Measurements from ENCODE around the gene PIK3R5.
"Not testable (repeated sequence)": the region's sequence is repeated elsewhere in the genome, so short reads cannot be mapped to it uniquely, and the experiment has no call there.

PIK3R5 gene

DNA sequence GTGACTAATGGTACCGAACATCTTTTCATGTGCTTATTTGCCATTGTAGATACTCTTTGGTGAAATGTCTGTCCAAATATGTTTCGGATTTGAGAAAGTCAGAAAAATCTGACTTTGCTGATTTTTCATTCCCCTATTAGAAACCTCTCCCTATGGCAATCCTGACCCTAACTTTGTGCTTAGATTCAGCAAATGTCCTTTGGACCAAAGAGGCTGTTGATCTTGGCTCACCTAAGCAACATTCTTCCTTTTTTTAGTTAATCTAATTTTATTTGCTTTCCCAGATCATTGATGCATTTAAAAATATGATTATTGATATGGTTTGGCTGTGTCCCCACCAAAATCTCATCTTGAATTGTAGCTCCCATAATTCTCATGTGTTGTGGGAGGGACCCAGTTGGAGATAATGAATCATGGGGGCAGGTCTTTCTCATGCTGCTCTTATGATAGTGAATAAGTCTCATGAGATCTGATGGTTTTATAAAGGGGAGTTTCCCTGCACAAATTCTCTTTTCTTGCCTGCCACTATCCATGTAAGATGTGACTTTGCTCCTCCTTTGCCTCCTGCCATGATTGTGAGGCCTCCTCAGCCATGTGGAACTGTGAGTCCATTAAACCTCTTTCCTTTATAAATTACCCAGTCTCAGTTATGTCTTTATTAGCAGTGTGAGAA is 22.9 kb upstream of the PIK3R5 start:
- DNase-seq (ENCODE audit: low read depth in 2 of 2, low spot score in 1 of 2): not testable (repeated sequence)

DNA sequence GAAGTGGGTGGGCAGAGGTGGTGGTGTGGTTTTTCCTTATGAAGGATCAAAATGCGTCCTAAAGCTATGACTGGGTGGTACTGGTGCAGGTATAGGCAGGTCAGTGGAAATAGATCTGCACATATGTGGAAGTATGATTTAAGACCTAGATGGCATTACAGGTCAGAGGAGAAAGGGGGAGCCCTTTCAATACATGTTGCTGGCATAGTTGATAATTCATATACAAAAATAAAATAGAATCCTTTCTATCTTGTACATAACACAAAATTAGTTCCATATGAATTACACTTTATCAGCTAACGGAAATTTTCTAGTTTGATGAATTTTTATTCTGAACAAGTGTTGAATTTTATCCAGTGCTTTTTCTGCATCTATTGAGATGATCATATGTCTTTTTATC is 20.8 kb upstream of the PIK3R5 start:
- DNase-seq (ENCODE audit: low read depth in 2 of 2, low spot score in 1 of 2): no peak

DNA sequence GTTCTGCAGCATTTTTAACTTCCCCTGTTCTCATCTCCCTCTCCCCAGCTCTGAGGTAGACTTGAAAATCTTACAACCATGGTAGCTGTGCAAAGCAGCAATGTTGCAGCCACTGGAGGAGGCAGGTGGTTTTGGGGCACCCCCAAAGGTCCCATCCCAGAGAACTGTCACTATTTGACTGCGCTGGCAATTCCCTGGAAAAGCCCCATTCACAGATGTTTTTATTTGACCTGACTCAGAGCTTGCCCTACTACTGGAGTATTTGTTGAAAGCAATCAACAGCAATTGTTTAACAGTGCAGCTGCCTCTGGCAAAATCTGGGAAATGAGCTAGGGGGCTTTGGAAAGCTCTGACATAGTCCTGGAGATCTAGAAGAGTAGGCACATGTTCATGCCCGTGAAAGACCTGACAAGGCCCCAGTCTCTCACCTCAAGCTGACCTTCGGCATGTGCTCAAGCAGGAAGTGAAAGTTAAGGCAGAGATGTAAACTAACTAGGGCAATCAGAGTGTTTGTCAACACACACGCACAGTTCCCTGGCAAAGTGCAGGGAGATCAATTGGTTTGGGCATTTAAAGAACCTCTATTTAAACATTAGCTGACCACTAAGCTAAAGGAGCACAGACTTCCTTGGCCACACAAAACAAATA is 19.7 kb upstream of the PIK3R5 start:
- DNase-seq (ENCODE audit: low read depth in 2 of 2, low spot score in 1 of 2): no peak

DNA sequence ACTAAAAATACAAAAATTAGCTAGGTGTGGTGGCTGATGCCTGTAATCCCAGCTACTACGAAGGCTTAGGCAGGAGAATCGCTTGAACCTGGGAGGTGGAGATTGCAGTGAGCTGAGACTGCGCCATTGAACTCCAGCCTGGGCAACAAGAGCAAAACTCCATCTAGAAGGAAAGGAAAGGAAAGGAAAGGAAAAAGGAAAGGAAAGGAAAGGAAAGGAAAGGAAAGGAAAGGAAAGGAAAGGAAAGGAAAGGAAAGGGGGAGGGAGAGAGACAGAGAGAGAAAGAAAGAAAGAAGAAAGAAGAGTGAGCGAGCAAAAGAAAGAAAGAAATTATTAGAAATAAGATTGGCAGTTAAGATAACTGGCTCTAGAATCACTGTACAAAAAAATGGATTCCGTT is 18.7 kb upstream of the PIK3R5 start:
- not testable (repeated sequence) for DNase-seq (ENCODE audit: low read depth in 2 of 2, low spot score in 1 of 2)

- no peak for DNase-seq (ENCODE audit: low read depth in 2 of 2, low spot score in 1 of 2)
Observed at GRCh38 chr17:8981443-8981842, 15.9 kb upstream of the PIK3R5 start.

DNA sequence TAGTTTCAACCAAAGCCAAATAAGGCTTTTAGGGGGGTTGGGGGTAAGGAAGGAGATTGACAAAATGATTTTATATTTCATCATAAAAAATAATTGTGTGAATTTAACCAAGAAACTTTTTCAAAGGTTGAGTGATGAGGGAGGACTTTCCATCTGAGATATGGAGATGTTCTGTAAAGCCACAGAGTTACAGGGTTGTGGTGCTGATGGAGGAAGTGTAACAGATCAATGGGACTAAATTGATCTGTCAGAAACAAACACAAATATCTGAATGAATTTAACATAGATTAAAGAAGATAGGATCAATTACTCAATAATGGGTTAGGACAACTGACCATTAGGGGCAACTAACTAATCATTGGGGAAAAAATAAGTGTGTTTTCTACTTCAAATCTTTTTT is 14.2 kb upstream of the PIK3R5 start:
- DNase-seq (ENCODE audit: low read depth in 2 of 2, low spot score in 1 of 2): no peak

DNA sequence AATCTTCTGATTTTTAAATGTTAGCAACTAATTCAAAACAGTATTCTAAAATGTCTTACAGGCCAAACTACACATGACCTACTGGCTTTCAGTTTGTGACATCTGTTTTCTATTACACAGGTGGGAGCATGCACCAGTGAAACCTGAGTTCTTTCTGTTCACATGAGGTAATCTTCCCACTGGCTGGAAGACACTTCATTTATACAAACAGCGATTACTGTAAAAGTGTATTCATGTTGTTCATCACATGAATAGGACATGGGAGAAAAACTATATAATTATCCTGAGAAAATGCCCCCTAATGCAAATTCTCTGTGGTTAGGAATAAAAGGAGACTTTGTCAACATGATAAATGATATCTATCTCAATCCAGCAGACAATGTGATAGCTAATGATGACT is 11.1 kb upstream of the PIK3R5 start:
- no peak for DNase-seq (ENCODE audit: low read depth in 2 of 2, low spot score in 1 of 2)

DNA sequence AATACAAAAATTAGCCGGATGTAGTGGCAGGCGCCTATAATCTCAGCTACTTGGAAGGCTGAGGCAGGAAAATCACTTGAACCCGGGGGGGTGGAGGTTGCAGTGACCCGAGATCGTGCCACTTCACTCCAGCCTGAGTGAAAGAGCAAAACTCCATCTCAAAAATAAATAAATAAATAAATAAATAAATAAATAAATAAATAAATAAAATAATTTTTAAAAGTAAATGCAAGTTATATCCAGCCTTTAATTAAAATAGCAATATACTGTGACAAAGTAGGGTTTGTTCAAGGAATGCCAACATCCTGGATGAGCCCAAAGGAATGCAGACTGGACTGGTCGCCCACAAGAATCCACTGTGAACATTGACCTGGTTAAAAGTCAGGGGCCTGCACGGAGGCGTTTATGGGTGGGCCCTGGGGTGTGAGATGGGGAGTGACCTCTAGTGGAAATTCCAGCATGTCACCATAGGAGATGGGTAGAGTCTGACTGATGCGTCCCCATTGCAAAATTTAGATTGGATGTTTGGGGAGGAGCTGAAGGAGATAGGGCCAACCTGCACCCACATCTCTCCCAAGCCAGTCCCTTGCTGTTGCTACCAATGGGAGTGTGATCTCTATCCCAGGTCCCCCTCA is 9.7 kb upstream of the PIK3R5 start:
- no peak for DNase-seq (ENCODE audit: low read depth in 2 of 2, low spot score in 1 of 2)

- DNase-seq (ENCODE audit: low read depth in 2 of 2, low spot score in 1 of 2): no peak
Observed at GRCh38 chr17:8969901-8970300, 4.4 kb upstream of the PIK3R5 start.

DNA sequence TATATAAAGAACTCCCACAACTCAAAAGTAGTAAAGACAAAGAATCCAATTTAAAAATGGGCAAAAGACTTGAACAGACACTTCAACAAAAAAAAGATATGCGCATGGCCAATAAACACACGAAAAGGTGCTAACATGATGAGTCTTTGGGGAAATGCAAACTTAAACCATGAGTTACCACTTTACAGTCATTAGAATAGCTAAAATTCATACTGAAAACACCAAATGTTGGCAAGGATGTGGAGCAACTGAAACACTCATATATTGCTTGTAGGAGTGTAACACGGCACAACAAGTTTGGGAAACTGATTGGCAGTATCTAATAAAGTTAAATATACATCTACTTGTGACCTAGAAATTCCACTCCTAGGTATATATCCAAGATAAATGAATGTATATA is 3.0 kb upstream of the PIK3R5 start:
- no peak for DNase-seq (ENCODE audit: low read depth in 2 of 2, low spot score in 1 of 2)

- no peak for DNase-seq (ENCODE audit: low read depth in 2 of 2, low spot score in 1 of 2)
Observed at GRCh38 chr17:8967861-8968260, 2.4 kb upstream of the PIK3R5 start.

GRCh38 chr17:8966926-8967325 is 1.4 kb upstream of the PIK3R5 start:
- DNase-seq (ENCODE audit: low read depth in 2 of 2, low spot score in 1 of 2): no peak

GRCh38 chr17:8964801-8965393 is 610 bp downstream of the PIK3R5 start:
- DNase-seq (ENCODE audit: low read depth in 2 of 2, low spot score in 1 of 2): no peak

GRCh38 chr17:8963647-8964258 is 1.8 kb downstream of the PIK3R5 start:
- no peak for DNase-seq (ENCODE audit: low read depth in 2 of 2, low spot score in 1 of 2)

DNA sequence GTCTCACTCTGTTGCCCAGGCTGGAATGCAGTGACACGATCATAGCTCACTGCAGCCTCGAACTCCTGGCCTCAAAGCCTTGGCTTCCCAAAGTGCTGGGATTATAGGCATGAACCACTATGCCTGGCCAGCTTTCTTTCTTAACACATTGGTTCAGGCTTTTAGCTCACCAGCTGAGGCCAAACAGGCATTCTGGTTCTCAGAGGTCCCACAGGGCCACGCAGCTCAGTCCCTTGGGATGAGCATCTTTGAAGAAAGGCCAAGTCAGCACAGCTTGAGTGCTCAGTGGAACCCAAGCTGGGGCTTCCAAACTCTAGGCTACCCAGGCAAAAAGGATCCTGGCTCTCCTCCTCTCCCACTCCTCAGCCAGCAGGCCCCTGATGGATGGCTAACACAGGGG is 2.5 kb downstream of the PIK3R5 start:
- no peak for DNase-seq (ENCODE audit: low read depth in 2 of 2, low spot score in 1 of 2)

- DNase-seq (ENCODE audit: low read depth in 2 of 2, low spot score in 1 of 2): no peak
Observed at GRCh38 chr17:8961829-8962228, 3.7 kb downstream of the PIK3R5 start.

- DNase-seq (ENCODE audit: low read depth in 2 of 2, low spot score in 1 of 2): no peak
Observed at GRCh38 chr17:8960325-8961140, 5.0 kb downstream of the PIK3R5 start.

- no peak for DNase-seq (ENCODE audit: low read depth in 2 of 2, low spot score in 1 of 2)
Observed at GRCh38 chr17:8959312-8959918, 6.1 kb downstream of the PIK3R5 start.

DNA sequence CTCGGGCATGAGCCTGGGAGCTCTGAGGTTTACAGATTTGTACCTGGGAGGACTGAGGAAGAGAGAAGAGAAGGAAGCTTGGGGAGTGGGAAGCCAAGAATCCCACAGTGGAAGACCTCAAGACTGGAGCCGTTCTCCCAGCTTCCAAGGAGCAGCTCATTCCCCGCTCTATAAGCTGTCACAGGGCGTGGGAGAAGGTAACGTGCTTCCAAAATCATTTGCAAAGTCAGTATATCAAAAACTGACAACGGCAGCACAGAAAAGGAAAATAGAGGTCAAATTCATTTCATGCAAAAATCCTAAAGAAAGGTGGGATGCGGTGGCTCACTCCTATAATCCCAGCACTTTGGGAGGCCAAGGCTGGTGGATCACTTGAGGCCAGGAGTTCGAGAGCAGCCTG is 7.8 kb downstream of the PIK3R5 start:
- DNase-seq (ENCODE audit: low read depth in 2 of 2, low spot score in 1 of 2): no peak

- no peak for DNase-seq (ENCODE audit: low read depth in 2 of 2, low spot score in 1 of 2)
Observed at GRCh38 chr17:8956465-8956902, 9.0 kb downstream of the PIK3R5 start.

Data from stimulated activated CD8-positive, alpha-beta memory T cell treated with anti-CD3 and anti-CD28 coated beads, Interleukin-4, amount 100 ng/mL, for 1 hour (primary cell).